H1 (cell line): Measurements from ENCODE around the gene C22orf23. TPM values are rescaled to one million over a fixed set of nuclear protein-coding genes. Genes with fewer than 3 reads are reported as not detected.

ENCODE experiments used
- CHD2 ChIP-seq: IDR thresholded peaks from 2 replicates; pipeline ENCODE4 v1.6.1; 2012; ENCODE audit warnings: low read length, improper control_type of control experiment
- CHD7 ChIP-seq: fragments of 300-600 bp; sonication (generic); IDR thresholded peaks from 2 replicates; pipeline ENCODE4 v1.7.1; 2012; ENCODE audit warnings: low read length, moderate library complexity, mild to moderate bottlenecking, inconsistent platforms; ENCODE audit not compliant: insufficient replicate concordance
- JUN ChIP-seq: IDR thresholded peaks from 2 replicates; pipeline ENCODE4 v1.6.1; 2011; ENCODE audit warnings: low read depth, mild to moderate bottlenecking, improper control_type of control experiment, low read length
- JUND ChIP-seq: IDR thresholded peaks from 2 replicates; pipeline ENCODE4 v1.6.1; 2011; ENCODE audit warnings: mild to moderate bottlenecking, improper control_type of control experiment, low read length
- MAX ChIP-seq: IDR thresholded peaks from 2 replicates; pipeline ENCODE4 v1.6.1; 2012; ENCODE audit warnings: inconsistent platforms
- PHF8 ChIP-seq: fragments of 200-600 bp; sonication (generic); conservative IDR thresholded peaks from 2 replicates; pipeline ENCODE4 v1.7.1; 2012; ENCODE audit warnings: low read depth, mild to moderate bottlenecking, inconsistent platforms, low read length, moderate library complexity
- POLR2A ChIP-seq, 2 experiments: IDR thresholded peaks; 1 replicate in 1 of 2; 2 replicates in 1 of 2; pipeline ENCODE4 v1.6.1; 2011; ENCODE audit warnings: low read depth in 2 of 2, low read length in 2 of 2, mild to moderate bottlenecking in 2 of 2; ENCODE audit errors: control extremely low read depth in 1 of 2
- RXRA ChIP-seq: IDR thresholded peaks from 2 replicates; pipeline ENCODE4 v1.6.1; 2011; ENCODE audit warnings: low read depth, mild to moderate bottlenecking, low read length, moderate library complexity; ENCODE audit not compliant: insufficient read depth
- ZNF274 ChIP-seq: IDR thresholded peaks from 2 replicates; pipeline ENCODE4 v1.7.0; 2012; ENCODE audit warnings: low read length, borderline replicate concordance; ENCODE audit errors: extremely low read depth
- polyA plus RNA-seq, 7 experiments: library from polyadenylated mRNA; depleted of rRNA in 3 of 7; stranded (reverse) in 5 of 7; unstranded in 2 of 7; fragments of >200 nt in 5 of 7; fragments of 200-250 nt in 2 of 7; gene quantifications; 1 replicate in 5 of 7; 2 replicates in 1 of 7; 4 replicates in 1 of 7; pipeline versions ENCODE4 v1.2.1 to v1.2.3, GENCODE V29; 2011 to 2013; ENCODE audit warnings: missing spikeins in 2 of 7, mixed read lengths in 2 of 7
- total RNA-seq: library from RNA; stranded (reverse); fragmentation: NEBNext Ultra II Directional; extraction: Animal tissue kit (Norgen Biotek cat#: 25700); gene quantifications from 2 replicates; pipeline ENCODE4 v1.2.1, GENCODE V29; 2021

Gene C22orf23
- total and polyA plus RNA-seq, 2 of the 8 experiments (the other 6 are each of a cell fraction or from before 2014, with no cell fraction given) = 0.50 to 0.54 TPM

GRCh38 chr22:37973271-37974170 lies 20.1 kb upstream of the C22orf23 start (continued):
- TF ChIP-seq CHD7 = no peak
- TF ChIP-seq POLR2A (IDR thresholded peaks at IDR 0.05; ENCODE audit: control extremely low read depth in 1 of 2, low read depth in 2 of 2, low read length in 2 of 2) = no peak
- no peak for TF ChIP-seq CHD2
- TF ChIP-seq JUND = no peak
- no peak for TF ChIP-seq ZNF274
- TF ChIP-seq MAX = no peak
- TF ChIP-seq PHF8 = no peak
- no peak for TF ChIP-seq RXRA
- TF ChIP-seq JUN = no peak
